K562 (cell line): Measurements from ENCODE around the gene KRT222. TPM values are rescaled to one million over a fixed set of nuclear protein-coding genes. Genes with fewer than 3 reads are reported as not detected.

Experiments used
- CXXC5 ChIP-seq: fragments of 250-450 bp; sonication (Bioruptor Pico); IDR thresholded peaks from 2 replicates; pipeline ENCODE4 v1.8.0; 2022; ENCODE audit warnings: inconsistent platforms, mild to moderate bottlenecking, moderate library complexity
- DEAF1 ChIP-seq: fragments of 450-650 bp; formaldehyde crosslinking; IDR thresholded peaks from 2 replicates; pipeline ENCODE4 v1.4.0; 2020; ENCODE audit warnings: mild to moderate bottlenecking, moderate library complexity
- DNMT1 ChIP-seq: fragments of 450-650 bp; IDR thresholded peaks from 2 replicates; pipeline ENCODE4 v1.6.1; 2016; ENCODE audit warnings: antibody characterized with exemption, mild to moderate bottlenecking
- EP300 ChIP-seq: IDR thresholded peaks from 2 replicates; pipeline ENCODE4 v1.6.1; 2012; ENCODE audit warnings: low read length, improper control_type of control experiment
- ETV1 ChIP-seq: fragments of 450-650 bp; conservative IDR thresholded peaks from 2 replicates; pipeline ENCODE4 v1.6.1; 2016; ENCODE audit warnings: missing genetic modification characterization, control low read depth, low read depth, missing compliant biosample characterization
- GATA2 ChIP-seq: sonication (generic); formaldehyde crosslinking; IDR thresholded peaks from 2 replicates; pipeline ENCODE4 v1.4.0; 2020; ENCODE audit warnings: mild to moderate bottlenecking, missing genetic modification reagents
- GATAD2B ChIP-seq: fragments of 450-650 bp; IDR thresholded peaks from 2 replicates; pipeline ENCODE4 v1.6.1; 2017; ENCODE audit warnings: mild to moderate bottlenecking, borderline replicate concordance
- NFATC3 ChIP-seq: fragments of 450-650 bp; IDR thresholded peaks from 2 replicates; pipeline ENCODE4 v1.6.1; 2017; ENCODE audit warnings: mild to moderate bottlenecking
- NR1H2 ChIP-seq: sonication (generic); formaldehyde crosslinking; IDR thresholded peaks from 2 replicates; pipeline ENCODE4 v1.4.0; 2020; ENCODE audit warnings: mild to moderate bottlenecking, missing genetic modification reagents
- NRF1 ChIP-seq, 2 experiments: fragments of 450-650 bp; IDR thresholded peaks in 1 of 2; conservative IDR thresholded peaks in 1 of 2; 2 replicates each; pipeline ENCODE4 v1.6.1; 2014; ENCODE audit warnings: mild to moderate bottlenecking in 2 of 2
- PHF21A ChIP-seq: fragments of 450-650 bp; IDR thresholded peaks from 2 replicates; pipeline ENCODE4 v1.6.1; 2017; ENCODE audit warnings: low read depth, borderline replicate concordance
- POLR2AphosphoS5 ChIP-seq: IDR thresholded peaks from 2 replicates; pipeline ENCODE4 v1.6.1; 2011; ENCODE audit warnings: mild to moderate bottlenecking, low read depth, low read length, moderate library complexity; ENCODE audit not compliant: control insufficient read depth, insufficient read depth
- RNF2 ChIP-seq: sonication (generic); IDR thresholded peaks from 2 replicates; pipeline ENCODE4 v1.6.1; 2016
- SAFB ChIP-seq: fragments of 200-400 bp; formaldehyde crosslinking; IDR thresholded peaks from 2 replicates; pipeline ENCODE4 v1.6.1; 2017; ENCODE audit warnings: low read depth, low read length, borderline replicate concordance
- SOX6 ChIP-seq: fragments of 450-650 bp; IDR thresholded peaks from 2 replicates; pipeline ENCODE4 v1.6.1; 2014; ENCODE audit warnings: mild to moderate bottlenecking
- SRF ChIP-seq, 2 experiments: fragments of 250-450, 450-650 bp in 1 of 2; sonication (Bioruptor Pico) in 1 of 2; sonication (generic) in 1 of 2; formaldehyde crosslinking; IDR thresholded peaks; 2 replicates each; pipeline versions ENCODE4 v1.5.0 to v1.5.1; 2020 to 2022; ENCODE audit warnings: mild to moderate bottlenecking in 1 of 2, missing genetic modification reagents in 1 of 2
- TEAD1 ChIP-seq, 2 experiments: fragments of 450-650 bp in 1 of 2; sonication (generic) in 1 of 2; formaldehyde crosslinking; IDR thresholded peaks; 2 replicates each; pipeline versions ENCODE4 v1.4.0 to v1.8.0; 2020 to 2022; ENCODE audit warnings: mild to moderate bottlenecking in 2 of 2, missing genetic modification reagents in 1 of 2
- TFAP4 ChIP-seq: sonication (generic); formaldehyde crosslinking; IDR thresholded peaks from 2 replicates; pipeline ENCODE4 v1.8.0; 2022; ENCODE audit warnings: missing genetic modification reagents, mild to moderate bottlenecking, moderate library complexity, borderline replicate concordance
- XRCC4 ChIP-seq: IDR thresholded peaks from one replicate; pipeline ENCODE4 v1.6.1; 2011; ENCODE audit not compliant: insufficient read depth, insufficient read length; ENCODE audit errors: extremely low read depth
- XRCC5 ChIP-seq: fragments of 200-400 bp; formaldehyde crosslinking; IDR thresholded peaks from 2 replicates; pipeline ENCODE4 v1.6.1; 2017; ENCODE audit warnings: low read depth, mild to moderate bottlenecking, low read length
- YY1 ChIP-seq, 3 experiments: IDR thresholded peaks; 2 replicates each; pipeline ENCODE4 v1.6.1; 2011; ENCODE audit warnings: low read length in 2 of 3, mild to moderate bottlenecking in 2 of 3, moderate library complexity in 2 of 3, borderline replicate concordance in 1 of 3, control low read depth in 1 of 3, low read depth in 1 of 3; ENCODE audit not compliant: insufficient read depth in 3 of 3, insufficient replicate concordance in 2 of 3, control insufficient read depth in 1 of 3, insufficient read length in 1 of 3; ENCODE audit errors: extremely low read depth in 1 of 3
- ZEB2 ChIP-seq: fragments of 450-650 bp; IDR thresholded peaks from 2 replicates; pipeline ENCODE4 v1.6.1; 2016
- ZNF445 ChIP-seq: fragments of 250-450 bp; sonication (Bioruptor Pico); IDR thresholded peaks from 2 replicates; pipeline ENCODE4 v1.4.0; 2020; ENCODE audit warnings: low read depth, mild to moderate bottlenecking, moderate library complexity
- ZNF583 ChIP-seq: fragments of 250-450 bp; sonication (Bioruptor Pico); IDR thresholded peaks from 2 replicates; pipeline ENCODE4 v1.4.0; 2020
- ZZZ3 ChIP-seq: fragments of 450-650 bp; IDR thresholded peaks from 2 replicates; pipeline ENCODE4 v1.6.1; 2016; ENCODE audit warnings: antibody characterized with exemption, mild to moderate bottlenecking, moderate library complexity
- polyA plus RNA-seq, 8 experiments: library from polyadenylated mRNA; depleted of rRNA in 4 of 8; stranded (reverse) in 5 of 8; unstranded in 3 of 8; fragments of >200 nt; fragmentation: Nextera tagmentation in 2 of 8; fragmentation: Illumina TruSeq in 1 of 8; extraction: Ambion mirVana in 2 of 8; extraction: Trizol in 1 of 8; gene quantifications; 2 replicates each; pipeline versions ENCODE4 v1.2.1 to v1.2.3, GENCODE V29; 2011 to 2014; ENCODE audit warnings: inconsistent platforms in 1 of 8, missing spikeins in 1 of 8
- total RNA-seq, 7 experiments: library from RNA; depleted of rRNA in 6 of 7; stranded (reverse); fragments of >200 nt in 6 of 7; fragmentation: Illumina TruSeq in 2 of 7; extraction: Trizol in 2 of 7; gene quantifications; 2 replicates each; pipeline versions ENCODE4 v1.2.1 to v1.2.3, GENCODE V29; 2011 to 2021; ENCODE audit warnings: low replicate concordance in 1 of 7
- TF ChIP-seq, protein P1 (sequence below): sonication (generic); formaldehyde crosslinking; IDR thresholded peaks from 2 replicates; pipeline ENCODE4 v1.8.0; 2022; ENCODE audit warnings: missing genetic modification reagents, mild to moderate bottlenecking, borderline replicate concordance

KRT222 gene
- total and polyA plus RNA-seq, 9 of the 15 experiments (the other 6 are each of a cell fraction or from before 2014, with no cell fraction given) = 0.03 to 0.11 (median 0.05) TPM; not detected in 5

- peak; percentile 99 for TF ChIP-seq EP300
- no peak for TF ChIP-seq ZNF445 (CRISPR knock-in tag)
- peak; percentile 100 for TF ChIP-seq ZEB2
- no peak for TF ChIP-seq GATA2 (CRISPR knock-in tag)
- TF ChIP-seq SRF (CRISPR knock-in tag; IDR thresholded peaks at IDR 0.05) = 0 out of 4 replicates have a peak, but pooled peaks of 1 of the 2 experiments have one; percentile 18
- TF ChIP-seq ZNF583 (CRISPR knock-in tag) = no peak
- TF ChIP-seq NRF1 (conservative IDR thresholded peaks at IDR 0.05 in 1 of 2, IDR thresholded peaks at IDR 0.05 in 1 of 2) = peak in 1 of 2 experiments; percentile 28; a peak in 1 of 4 replicates
- peak; percentile 84 for TF ChIP-seq ETV1 (tag)
- peak; percentile 59; the same call in 1 of the 2 replicates for TF ChIP-seq SAFB
- TF ChIP-seq DEAF1 = peak; percentile 95
- no peak for TF ChIP-seq GATAD2B
- peak; percentile 83 for TF ChIP-seq SOX6
- TF ChIP-seq YY1 (IDR thresholded peaks at IDR 0.05; ENCODE audit: borderline replicate concordance in 1 of 3, control insufficient read depth in 1 of 3, extremely low read depth in 1 of 3, insufficient read depth in 3 of 3, insufficient read length in 1 of 3, insufficient replicate concordance in 2 of 3, low read depth in 1 of 3, low read length in 2 of 3) = no peak
- TF ChIP-seq RNF2 = peak; percentile 27; the same call in 1 of the 2 replicates
- TF ChIP-seq XRCC5 = 0 out of 2 replicates have a peak, but pooled peaks have one; percentile 27
- TF ChIP-seq, protein P1, sequence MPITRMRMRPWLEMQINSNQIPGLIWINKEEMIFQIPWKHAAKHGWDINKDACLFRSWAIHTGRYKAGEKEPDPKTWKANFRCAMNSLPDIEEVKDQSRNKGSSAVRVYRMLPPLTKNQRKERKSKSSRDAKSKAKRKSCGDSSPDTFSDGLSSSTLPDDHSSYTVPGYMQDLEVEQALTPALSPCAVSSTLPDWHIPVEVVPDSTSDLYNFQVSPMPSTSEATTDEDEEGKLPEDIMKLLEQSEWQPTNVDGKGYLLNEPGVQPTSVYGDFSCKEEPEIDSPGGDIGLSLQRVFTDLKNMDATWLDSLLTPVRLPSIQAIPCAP (CRISPR knock-in tag) = no peak
- TF ChIP-seq XRCC4 = no peak
- TF ChIP-seq NR1H2 (CRISPR knock-in tag) = peak; percentile 73; the same call in 1 of the 2 replicates
- TF ChIP-seq CXXC5 (CRISPR knock-in tag) = peak; percentile 87
- TF ChIP-seq TFAP4 (CRISPR knock-in tag) = peak; percentile 50
- TF ChIP-seq ZZZ3 = peak; percentile 90
- TF ChIP-seq DNMT1 = 0 out of 2 replicates have a peak, but pooled peaks have one; percentile 51
- no peak for TF ChIP-seq NFATC3
- peak; percentile 47; the same call in 1 of the 2 replicates for TF ChIP-seq PHF21A
- TF ChIP-seq TEAD1 (CRISPR knock-in tag; IDR thresholded peaks at IDR 0.05) = peak in 1 of 2 experiments; percentile 62; a peak in 1 of 4 replicates
- peak; percentile 72 for TF ChIP-seq POLR2AphosphoS5
Measured at GRCh38 chr17:40647624-40648383, 17.2 kb downstream of the KRT222 start, which contains the start of gene SMARCE1 (continued).
